Endothelial cell of umbilical vein (primary cell): ENCODE data around the gene PTN. TPM values are rescaled to one million over a fixed set of nuclear protein-coding genes. Genes with fewer than 3 reads are reported as not detected.

Experiments
- BruUV-seq: library from RNA; stranded (reverse); fragments of 400-500 nt; replicated peaks from 2 replicates; lab custom pipeline; 2021; lab: Mats Ljungman, UMichigan
- CTCF ChIA-PET: fragments of 300-600, 350-600 bp; sonication (Branson Sonifier 250); formaldehyde crosslinking; loops from one replicate; lab custom pipeline; 2021; ENCODE audit warnings: antibody characterized with exemption, inconsistent platforms; lab: Charles Lee
- POLR2A ChIA-PET: fragments of 300-600, 350-600 bp; sonication (Branson Sonifier 250); formaldehyde crosslinking; loops from one replicate; lab custom pipeline; 2021; ENCODE audit warnings: antibody characterized with exemption, inconsistent platforms; lab: Charles Lee
- DNase-seq: peaks from one replicate; pipeline ENCODE4 v3.0.0-alpha.2; 2011; ENCODE audit warnings: low read depth, low spot score
- FAIRE-seq: peaks from 2 replicates; lab custom pipeline; 2011; peaks lifted over from hg19 to GRCh38; lab: Jason Lieb, UNC
- H2AFZ ChIP-seq: 2 replicates; pipeline ENCODE4 v1.6.0; 2012; ENCODE audit warnings: low read depth, low read length, control low read depth, inconsistent platforms
- H3K27ac ChIP-seq: 2 replicates; pipeline ENCODE4 v1.5.1; 2011; ENCODE audit warnings: low read depth, mild to moderate bottlenecking, control low read depth, low read length, moderate library complexity; ENCODE audit not compliant: insufficient read depth
- H3K27me3 ChIP-seq, 2 experiments: 2 replicates each; pipeline versions ENCODE4 v1.6.0 to v1.6.1; 2011; ENCODE audit warnings: low read length in 2 of 2, mixed read lengths in 1 of 2; ENCODE audit not compliant: control insufficient read depth in 2 of 2, insufficient read depth in 2 of 2
- H3K36me3 ChIP-seq, 2 experiments: 2 replicates in 1 of 2; 3 replicates in 1 of 2; pipeline ENCODE4 v1.5.1; 2011; ENCODE audit warnings: low read length in 2 of 2, mild to moderate bottlenecking in 1 of 2, moderate library complexity in 1 of 2; ENCODE audit not compliant: control insufficient read depth in 2 of 2, insufficient read depth in 2 of 2; ENCODE audit errors: extremely low read depth in 1 of 2
- H3K4me1 ChIP-seq: 3 replicates; pipeline ENCODE4 v1.5.1; 2011; ENCODE audit warnings: mild to moderate bottlenecking, low read length; ENCODE audit not compliant: control insufficient read depth, insufficient read depth; ENCODE audit errors: extremely low read depth
- H3K4me2 ChIP-seq: 2 replicates; pipeline ENCODE4 v1.6.1; 2011; ENCODE audit warnings: low read length, control low read depth, mixed read lengths; ENCODE audit not compliant: insufficient read depth
- H3K4me3 ChIP-seq, 3 experiments: fragments of 200-600 bp in 1 of 3; sonication (generic), shearing (Covaris generic) in 1 of 3; replicated peaks in 1 of 3; 2 replicates each; pipeline ENCODE4 v1.5.1; 2011 to 2016; ENCODE audit warnings: control low read depth in 3 of 3, low read length in 3 of 3, mild to moderate bottlenecking in 2 of 3, inconsistent platforms in 1 of 3, low read depth in 1 of 3, moderate library complexity in 1 of 3; ENCODE audit not compliant: insufficient read depth in 1 of 3
- H3K79me2 ChIP-seq: 2 replicates; pipeline ENCODE4 v1.6.0; 2012; ENCODE audit warnings: low read length, inconsistent platforms; ENCODE audit not compliant: control insufficient read depth, insufficient read depth
- H3K9ac ChIP-seq: replicated peaks from 2 replicates; pipeline ENCODE3; 2011; ENCODE audit warnings: low read length, control low read depth; ENCODE audit not compliant: insufficient read depth; ENCODE audit errors: extremely low read depth
- H3K9me1 ChIP-seq: replicated peaks from 3 replicates; pipeline ENCODE4 v1.6.0; 2011; ENCODE audit warnings: mild to moderate bottlenecking, low read length; ENCODE audit not compliant: control insufficient read depth, insufficient read depth; ENCODE audit errors: extremely low read depth
- H3K9me3 ChIP-seq: replicated peaks from 2 replicates; pipeline ENCODE4 v1.5.1; 2012; ENCODE audit warnings: low read length, inconsistent platforms; ENCODE audit not compliant: control insufficient read depth, insufficient read depth
- H4K20me1 ChIP-seq: replicated peaks from 2 replicates; pipeline ENCODE3; 2011; ENCODE audit warnings: mild to moderate bottlenecking, low read length; ENCODE audit not compliant: control insufficient read depth, insufficient read depth; ENCODE audit errors: extremely low read depth
- EZH2 ChIP-seq: IDR thresholded peaks from 2 replicates; pipeline ENCODE4 v1.6.1; 2012; ENCODE audit warnings: borderline replicate concordance, low read depth, mild to moderate bottlenecking, moderate library complexity, low read length, inconsistent platforms; ENCODE audit not compliant: severe bottlenecking
- FOS ChIP-seq: IDR thresholded peaks from 2 replicates; pipeline ENCODE4 v1.6.1; 2011; ENCODE audit warnings: mild to moderate bottlenecking, low read length, moderate library complexity, borderline replicate concordance; ENCODE audit not compliant: insufficient read depth
- GATA2 ChIP-seq: IDR thresholded peaks from 2 replicates; pipeline ENCODE4 v1.7.0; 2011; ENCODE audit warnings: low read depth, mild to moderate bottlenecking, moderate library complexity, mixed read lengths, low read length; ENCODE audit not compliant: insufficient read length, insufficient read depth
- JUN ChIP-seq: IDR thresholded peaks from 2 replicates; pipeline ENCODE4 v1.6.1; 2011; ENCODE audit warnings: borderline replicate concordance, low read depth; ENCODE audit not compliant: insufficient read length, insufficient read depth
- MAX ChIP-seq: IDR thresholded peaks from 2 replicates; pipeline ENCODE4 v1.6.1; 2011; ENCODE audit not compliant: insufficient read depth, insufficient read length
- MYC ChIP-seq: IDR thresholded peaks from one replicate; pipeline ENCODE4 v1.6.1; 2011; ENCODE audit warnings: mild to moderate bottlenecking, low read depth, low read length
- POLR2A ChIP-seq: IDR thresholded peaks from 2 replicates; pipeline ENCODE4 v1.6.1; 2012; ENCODE audit warnings: low read depth, mild to moderate bottlenecking, control low read depth, low read length
- POLR2AphosphoS5 ChIP-seq: IDR thresholded peaks from 2 replicates; pipeline ENCODE4 v1.6.1; 2012; ENCODE audit warnings: low read depth, mild to moderate bottlenecking, control low read depth, low read length, moderate library complexity; ENCODE audit not compliant: insufficient read depth
- dilution Hi-C: fragments of 300-500 bp; cut with MboI; formaldehyde crosslinking; loops from one replicate; pipeline ENCODE4 v1.15.0; 2019; ENCODE audit warnings: low sequenced_read_pairs; ENCODE audit not compliant: extremely low pct_ligation_motif_present
- intact Hi-C: fragments of 100-400 bp; cut with micrococcal nuclease; formaldehyde crosslinking; loops from one replicate; pipeline ENCODE4 v1.10.0; 2022
- polyA plus RNA-seq, 4 experiments: library from polyadenylated mRNA; depleted of rRNA in 3 of 4; stranded (reverse) in 3 of 4; unstranded in 1 of 4; fragments of >200 nt; gene quantifications; 2 replicates each; pipeline versions ENCODE4 v1.2.1 to v1.2.3, GENCODE V29; 2011 to 2012; ENCODE audit warnings: missing spikeins in 1 of 4
- total RNA-seq: library from RNA; stranded (reverse); gene quantifications from 2 replicates; pipeline ENCODE4 v1.2.3, GENCODE V29; 2021
- TF ChIP-seq, protein P1 (sequence below), 2 donors: IDR thresholded peaks; 1 replicate in 1 of 2; 2 replicates in 1 of 2; pipeline ENCODE4 v1.5.1; 2011; ENCODE audit warnings: low read length in 2 of 2, mild to moderate bottlenecking in 2 of 2, moderate library complexity in 2 of 2, control low read depth in 1 of 2, inconsistent platforms in 1 of 2, low read depth in 1 of 2; ENCODE audit not compliant: insufficient read depth in 1 of 2; ENCODE audit errors: extremely low read depth in 1 of 2

Gene PTN
- total and polyA plus RNA-seq, 2 donors (not counting 3 experiments of a cell fraction or from before 2014, with no cell fraction given) = 0.07 TPM; not detected in 1

DNA sequence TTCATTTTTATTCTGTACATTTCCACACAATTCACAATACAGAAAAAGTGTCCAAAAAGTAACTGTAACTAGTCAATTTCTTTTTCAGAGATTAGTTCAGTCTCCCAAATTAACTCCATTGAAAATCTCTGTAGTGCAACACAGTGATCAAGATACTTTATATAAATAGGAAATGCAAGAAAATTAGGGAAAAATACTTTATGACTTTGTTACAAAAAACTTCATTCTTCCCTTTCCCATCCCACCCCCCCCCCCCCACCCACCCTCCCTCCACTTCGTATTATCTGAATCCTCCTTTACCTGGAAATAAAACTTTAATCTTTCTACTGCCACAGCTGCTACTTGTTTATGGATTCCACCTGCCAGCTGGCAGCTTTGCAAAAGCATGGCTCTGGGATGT is 37.5 kb upstream of the PTN start:
- FAIRE-seq (no peak), DNase-seq (no peak)
- Histone ChIP-seq H3K36me3 (no peaks in the 10 kb centered on the region), H2AFZ (no peak overlapping the region), H4K20me1 (no peaks in the 10 kb centered on the region), H3K4me3 (no peak overlapping the region), H3K9me3 (no peaks in the 10 kb centered on the region), H3K27me3 (no peaks in the 10 kb centered on the region), H3K4me1 (no peaks in the 10 kb centered on the region), H3K9ac (no peak overlapping the region), H3K27ac (no peak overlapping the region), H3K79me2 (no peaks in the 10 kb centered on the region), H3K9me1 (no peaks in the 10 kb centered on the region), H3K4me2 (no peak overlapping the region)
- no TSS peak for BruUV-seq
- POLR2A ChIA-PET = no interaction called here
- dilution Hi-C loops (no loop called here), intact Hi-C loops (loop anchor here (10.0 kb wide), 1 partner anchor 214 kb away; no protein-coding TSS in a partner anchor)
- CTCF ChIA-PET = no interaction called here
- TF ChIP-seq POLR2AphosphoS5 (no peak), MYC (no peak), GATA2 (no peak), JUN (no peak), POLR2A (no peak), FOS (no peak), MAX (no peak), EZH2 (no peak)
- TF ChIP-seq, protein P1, sequence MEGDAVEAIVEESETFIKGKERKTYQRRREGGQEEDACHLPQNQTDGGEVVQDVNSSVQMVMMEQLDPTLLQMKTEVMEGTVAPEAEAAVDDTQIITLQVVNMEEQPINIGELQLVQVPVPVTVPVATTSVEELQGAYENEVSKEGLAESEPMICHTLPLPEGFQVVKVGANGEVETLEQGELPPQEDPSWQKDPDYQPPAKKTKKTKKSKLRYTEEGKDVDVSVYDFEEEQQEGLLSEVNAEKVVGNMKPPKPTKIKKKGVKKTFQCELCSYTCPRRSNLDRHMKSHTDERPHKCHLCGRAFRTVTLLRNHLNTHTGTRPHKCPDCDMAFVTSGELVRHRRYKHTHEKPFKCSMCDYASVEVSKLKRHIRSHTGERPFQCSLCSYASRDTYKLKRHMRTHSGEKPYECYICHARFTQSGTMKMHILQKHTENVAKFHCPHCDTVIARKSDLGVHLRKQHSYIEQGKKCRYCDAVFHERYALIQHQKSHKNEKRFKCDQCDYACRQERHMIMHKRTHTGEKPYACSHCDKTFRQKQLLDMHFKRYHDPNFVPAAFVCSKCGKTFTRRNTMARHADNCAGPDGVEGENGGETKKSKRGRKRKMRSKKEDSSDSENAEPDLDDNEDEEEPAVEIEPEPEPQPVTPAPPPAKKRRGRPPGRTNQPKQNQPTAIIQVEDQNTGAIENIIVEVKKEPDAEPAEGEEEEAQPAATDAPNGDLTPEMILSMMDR (IDR thresholded peaks at IDR 0.05; ENCODE audit: extremely low read depth in 1 of 2, insufficient read depth in 1 of 2, low read depth in 1 of 2, low read length in 2 of 2) = no peak
